HepG2 (cell line): ENCODE measurements around the gene TOLLIP.

Source experiments
- ADNP ChIP-seq: sonication (generic); formaldehyde crosslinking; IDR thresholded peaks from 2 replicates; pipeline ENCODE4 v1.4.0; 2020; ENCODE audit warnings: missing genetic modification reagents
- CTCF ChIP-seq: sonication (generic); formaldehyde crosslinking; IDR thresholded peaks from 2 replicates; pipeline ENCODE4 v1.5.0; 2020; ENCODE audit warnings: mild to moderate bottlenecking, missing genetic modification reagents, moderate library complexity
- DPF2 ChIP-seq: sonication (generic); formaldehyde crosslinking; IDR thresholded peaks from 2 replicates; pipeline ENCODE4 v1.4.0; 2020; ENCODE audit warnings: mild to moderate bottlenecking, low read depth, missing genetic modification reagents, borderline replicate concordance
- GFI1 ChIP-seq: sonication (generic); formaldehyde crosslinking; IDR thresholded peaks from 2 replicates; pipeline ENCODE4 v1.5.0; 2020; ENCODE audit warnings: missing genetic modification reagents, mild to moderate bottlenecking, borderline replicate concordance
- KDM1A ChIP-seq: IDR thresholded peaks from 2 replicates; pipeline ENCODE4 v1.6.1; 2016; ENCODE audit warnings: missing compliant biosample characterization
- KLF12 ChIP-seq: sonication (generic); formaldehyde crosslinking; IDR thresholded peaks from 2 replicates; pipeline ENCODE4 v1.4.0; 2020; ENCODE audit warnings: missing genetic modification reagents, borderline replicate concordance
- MLXIP ChIP-seq: sonication (generic); formaldehyde crosslinking; IDR thresholded peaks from 2 replicates; pipeline ENCODE4 v1.9.0; 2021; ENCODE audit warnings: missing genetic modification reagents, borderline replicate concordance
- RBM22 ChIP-seq: fragments of 200-400 bp; formaldehyde crosslinking; optimal IDR thresholded peaks from 2 replicates; pipeline ENCODE3; 2017; ENCODE audit warnings: mild to moderate bottlenecking, low read length, moderate library complexity
- ZFP1 ChIP-seq: IDR thresholded peaks from 2 replicates; pipeline ENCODE4 v1.6.1; 2016
- ZKSCAN5 ChIP-seq: sonication (generic); formaldehyde crosslinking; IDR thresholded peaks from 2 replicates; pipeline ENCODE4 v1.5.1; 2020; ENCODE audit warnings: mild to moderate bottlenecking, missing genetic modification reagents
- ZNF253 ChIP-seq: sonication (generic); formaldehyde crosslinking; IDR thresholded peaks from 2 replicates; pipeline ENCODE4 v1.8.0; 2022; ENCODE audit warnings: mild to moderate bottlenecking, missing genetic modification reagents, borderline replicate concordance
- ZNF292 ChIP-seq: sonication (generic); formaldehyde crosslinking; IDR thresholded peaks from 2 replicates; pipeline ENCODE4 v1.8.1; 2022; ENCODE audit warnings: mild to moderate bottlenecking, low read depth, missing genetic modification reagents, borderline replicate concordance
- ZNF704 ChIP-seq: sonication (generic); formaldehyde crosslinking; IDR thresholded peaks from 2 replicates; pipeline ENCODE4 v1.8.1; 2023; ENCODE audit warnings: mild to moderate bottlenecking, inconsistent platforms, moderate library complexity, missing genetic modification reagents, borderline replicate concordance

- TF ChIP-seq GFI1 (CRISPR knock-in tag) = no peak
- no peak for TF ChIP-seq KDM1A (CRISPR knock-in tag)
- no peak for TF ChIP-seq KLF12
- TF ChIP-seq RBM22 = no peak
- no peak for TF ChIP-seq CTCF (CRISPR knock-in tag)
- TF ChIP-seq ZKSCAN5 (CRISPR knock-in tag) = no peak
- TF ChIP-seq ZNF292 = no peak
- TF ChIP-seq ADNP (CRISPR knock-in tag) = no peak
- TF ChIP-seq ZNF253 (CRISPR knock-in tag) = no peak
- no peak for TF ChIP-seq DPF2 (CRISPR knock-in tag)
- no peak for TF ChIP-seq ZNF704 (CRISPR knock-in tag)
- no peak for TF ChIP-seq MLXIP (CRISPR knock-in tag)
- no peak for TF ChIP-seq ZFP1 (CRISPR knock-in tag)
Measured at GRCh38 chr11:1269957-1270356, 39.5 kb downstream of the TOLLIP start.
